GM06990 (cell line): ENCODE data around the gene FOXA2.

Source experiments
- DNase-seq: peaks from one replicate; pipeline ENCODE4 v3.0.0-alpha.2; 2011; ENCODE audit not compliant: insufficient read length; ENCODE audit errors: extremely low read depth
- H3K27me3 ChIP-seq: replicated peaks from 2 replicates; pipeline ENCODE4 v1.6.0; 2011; ENCODE audit warnings: low read length; ENCODE audit not compliant: control insufficient read depth, insufficient read depth
- H3K36me3 ChIP-seq: 2 replicates; pipeline ENCODE4 v1.5.1; 2011; ENCODE audit warnings: low read length; ENCODE audit not compliant: control insufficient read depth, insufficient read depth
- H3K4me3 ChIP-seq: replicated peaks from 2 replicates; pipeline ENCODE4 v1.5.1; 2011; ENCODE audit warnings: low read depth, mild to moderate bottlenecking, control low read depth, low read length
- TF ChIP-seq, protein P1 (sequence below): IDR thresholded peaks from 2 replicates; pipeline ENCODE4 v1.5.1; 2011; ENCODE audit warnings: low read length, control low read depth, mild to moderate bottlenecking, inconsistent platforms; ENCODE audit not compliant: insufficient read depth, poor library complexity, severe bottlenecking

FOXA2 gene

GRCh38 chr20:22620342-22620741 lies 36.0 kb upstream of the FOXA2 start:
- no peak for DNase-seq
- no peak overlapping the region for H3K4me3 ChIP-seq
- TF ChIP-seq, protein P1, sequence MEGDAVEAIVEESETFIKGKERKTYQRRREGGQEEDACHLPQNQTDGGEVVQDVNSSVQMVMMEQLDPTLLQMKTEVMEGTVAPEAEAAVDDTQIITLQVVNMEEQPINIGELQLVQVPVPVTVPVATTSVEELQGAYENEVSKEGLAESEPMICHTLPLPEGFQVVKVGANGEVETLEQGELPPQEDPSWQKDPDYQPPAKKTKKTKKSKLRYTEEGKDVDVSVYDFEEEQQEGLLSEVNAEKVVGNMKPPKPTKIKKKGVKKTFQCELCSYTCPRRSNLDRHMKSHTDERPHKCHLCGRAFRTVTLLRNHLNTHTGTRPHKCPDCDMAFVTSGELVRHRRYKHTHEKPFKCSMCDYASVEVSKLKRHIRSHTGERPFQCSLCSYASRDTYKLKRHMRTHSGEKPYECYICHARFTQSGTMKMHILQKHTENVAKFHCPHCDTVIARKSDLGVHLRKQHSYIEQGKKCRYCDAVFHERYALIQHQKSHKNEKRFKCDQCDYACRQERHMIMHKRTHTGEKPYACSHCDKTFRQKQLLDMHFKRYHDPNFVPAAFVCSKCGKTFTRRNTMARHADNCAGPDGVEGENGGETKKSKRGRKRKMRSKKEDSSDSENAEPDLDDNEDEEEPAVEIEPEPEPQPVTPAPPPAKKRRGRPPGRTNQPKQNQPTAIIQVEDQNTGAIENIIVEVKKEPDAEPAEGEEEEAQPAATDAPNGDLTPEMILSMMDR: no peak
- H3K27me3 ChIP-seq: no peaks in the 10 kb centered on the region; the same call in none of the 2 replicates
- H3K36me3 ChIP-seq: no peaks in the 10 kb centered on the region

- H3K4me3 ChIP-seq: no peak overlapping the region
- H3K27me3 ChIP-seq: no peaks in the 10 kb centered on the region; the same call in none of the 2 replicates
- H3K36me3 ChIP-seq: no peaks in the 10 kb centered on the region
- TF ChIP-seq, protein P1: no peak
- DNase-seq: no peak
These were observed 35.4 kb upstream of the FOXA2 start for GRCh38 chr20:22619806-22620205.

DNA sequence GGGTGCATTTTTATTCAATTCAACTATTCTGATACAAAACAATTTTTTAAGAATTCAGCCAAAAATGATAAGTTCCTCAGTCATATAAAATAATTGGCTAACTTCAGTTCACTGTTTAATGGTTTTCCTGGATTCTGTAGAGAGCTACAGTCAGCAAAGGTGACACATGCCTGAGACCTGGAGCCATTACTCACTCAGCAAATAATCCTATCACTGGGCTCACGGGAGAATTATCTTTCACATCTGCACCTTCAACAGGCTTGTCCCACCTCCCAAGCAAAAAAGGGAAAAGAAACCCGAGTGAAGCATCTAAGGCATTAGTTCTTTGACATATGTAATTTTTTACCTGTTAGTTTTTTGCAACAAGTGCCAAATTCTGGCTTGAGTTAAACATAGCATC lies 34.9 kb upstream of the FOXA2 start:
- no peaks in the 10 kb centered on the region for H3K36me3 ChIP-seq
- H3K27me3 ChIP-seq: no peaks in the 10 kb centered on the region; the same call in none of the 2 replicates
- H3K4me3 ChIP-seq: no peak overlapping the region
- DNase-seq: no peak
- TF ChIP-seq, protein P1: no peak

DNA sequence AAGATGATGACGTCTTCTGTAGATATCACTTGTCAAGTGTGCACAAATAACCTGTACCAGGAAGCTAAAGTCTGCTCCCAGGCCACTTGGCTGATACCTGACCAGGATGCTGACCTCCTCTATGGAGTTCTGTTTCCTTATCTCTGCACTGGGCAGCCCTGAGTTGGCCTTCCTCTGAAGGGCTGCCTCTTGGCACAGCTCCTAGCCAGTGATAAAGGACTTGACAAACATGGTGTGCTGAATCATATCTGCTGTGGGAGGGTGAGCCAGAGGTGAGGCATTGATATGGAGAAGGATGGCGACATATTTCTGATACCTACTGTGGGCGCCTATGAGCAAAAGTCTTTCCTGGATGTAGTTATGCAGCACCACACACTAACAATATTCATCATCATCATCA lies 32.8 kb upstream of the FOXA2 start:
- no peaks in the 10 kb centered on the region for H3K36me3 ChIP-seq
- no peak for DNase-seq
- H3K27me3 ChIP-seq: no peaks in the 10 kb centered on the region; the same call in none of the 2 replicates
- no peak overlapping the region for H3K4me3 ChIP-seq
- TF ChIP-seq, protein P1: no peak

GRCh38 chr20:22616551-22616950 lies 32.2 kb upstream of the FOXA2 start:
- no peak for DNase-seq
- H3K36me3 ChIP-seq: no peaks in the 10 kb centered on the region
- TF ChIP-seq, protein P1: no peak
- no peak overlapping the region for H3K4me3 ChIP-seq
- no peaks in the 10 kb centered on the region; the same call in none of the 2 replicates for H3K27me3 ChIP-seq

- H3K36me3 ChIP-seq: no peaks in the 10 kb centered on the region
- TF ChIP-seq, protein P1: no peak
- H3K4me3 ChIP-seq: no peak overlapping the region
- H3K27me3 ChIP-seq: no peaks in the 10 kb centered on the region
- DNase-seq: no peak
These were observed 31.1 kb upstream of the FOXA2 start for GRCh38 chr20:22615425-22615824.
